K562 (cell line): ENCODE results near the gene PRKCSH.

Experiments
- CHD2 ChIP-seq: IDR thresholded peaks from 2 replicates; pipeline ENCODE4 v1.6.1; 2011; ENCODE audit warnings: low read depth, low read length
- CSDE1 ChIP-seq, 2 experiments: fragments of 450-650 bp; IDR thresholded peaks; 2 replicates each; pipeline ENCODE4 v1.6.1; 2016; ENCODE audit warnings: mild to moderate bottlenecking in 1 of 2
- MXI1 ChIP-seq: IDR thresholded peaks from 2 replicates; pipeline ENCODE4 v1.6.1; 2011; ENCODE audit warnings: low read depth, mild to moderate bottlenecking, improper control_type of control experiment, low read length
- TAF9B ChIP-seq: fragments of 450-650 bp; IDR thresholded peaks from 2 replicates; pipeline ENCODE4 v1.6.1; 2018; ENCODE audit warnings: mild to moderate bottlenecking; ENCODE audit not compliant: partially characterized antibody
- ZNF140 ChIP-seq: fragments of 250-450 bp; sonication (Bioruptor Pico); IDR thresholded peaks from 2 replicates; pipeline ENCODE4 v1.8.0; 2021; ENCODE audit warnings: moderate library complexity, mild to moderate bottlenecking, inconsistent platforms
- ZNF354B ChIP-seq: fragments of 250-450 bp; sonication (Bioruptor Pico); IDR thresholded peaks from 2 replicates; pipeline ENCODE4 v1.4.0; 2020
- TF ChIP-seq, protein P1 (sequence below): sonication (generic); formaldehyde crosslinking; IDR thresholded peaks from 2 replicates; pipeline ENCODE4 v1.8.0; 2022; ENCODE audit warnings: mild to moderate bottlenecking, missing genetic modification reagents
- TF ChIP-seq, protein P2 (sequence below), 3 experiments: IDR thresholded peaks in 2 of 3; conservative IDR thresholded peaks in 1 of 3; 2 replicates each; pipeline ENCODE4 v1.5.1; 2011 to 2012; ENCODE audit warnings: low read length in 3 of 3, mild to moderate bottlenecking in 3 of 3, control low read depth in 2 of 3, improper control_type of control experiment in 1 of 3, inconsistent platforms in 1 of 3, low read depth in 1 of 3, mixed read lengths in 1 of 3, moderate library complexity in 1 of 3; ENCODE audit not compliant: insufficient read depth in 2 of 3

GRCh38 chr19:11496391-11497163 lies 61.1 kb downstream of the PRKCSH start:
- TF ChIP-seq, protein P1, sequence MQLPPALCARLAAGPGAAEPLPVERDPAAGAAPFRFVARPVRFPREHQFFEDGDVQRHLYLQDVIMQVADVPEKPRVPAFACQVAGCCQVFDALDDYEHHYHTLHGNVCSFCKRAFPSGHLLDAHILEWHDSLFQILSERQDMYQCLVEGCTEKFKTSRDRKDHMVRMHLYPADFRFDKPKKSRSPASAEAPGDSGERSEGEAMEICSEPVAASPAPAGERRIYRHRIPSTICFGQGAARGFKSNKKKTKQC (CRISPR knock-in tag) = no peak
- TF ChIP-seq MXI1 (no peak), ZNF140 (CRISPR knock-in tag) (no peak), CSDE1 (IDR thresholded peaks at IDR 0.05) (no peak), TAF9B (no peak), ZNF354B (CRISPR knock-in tag) (no peak), CHD2 (no peak)
- TF ChIP-seq, protein P2, sequence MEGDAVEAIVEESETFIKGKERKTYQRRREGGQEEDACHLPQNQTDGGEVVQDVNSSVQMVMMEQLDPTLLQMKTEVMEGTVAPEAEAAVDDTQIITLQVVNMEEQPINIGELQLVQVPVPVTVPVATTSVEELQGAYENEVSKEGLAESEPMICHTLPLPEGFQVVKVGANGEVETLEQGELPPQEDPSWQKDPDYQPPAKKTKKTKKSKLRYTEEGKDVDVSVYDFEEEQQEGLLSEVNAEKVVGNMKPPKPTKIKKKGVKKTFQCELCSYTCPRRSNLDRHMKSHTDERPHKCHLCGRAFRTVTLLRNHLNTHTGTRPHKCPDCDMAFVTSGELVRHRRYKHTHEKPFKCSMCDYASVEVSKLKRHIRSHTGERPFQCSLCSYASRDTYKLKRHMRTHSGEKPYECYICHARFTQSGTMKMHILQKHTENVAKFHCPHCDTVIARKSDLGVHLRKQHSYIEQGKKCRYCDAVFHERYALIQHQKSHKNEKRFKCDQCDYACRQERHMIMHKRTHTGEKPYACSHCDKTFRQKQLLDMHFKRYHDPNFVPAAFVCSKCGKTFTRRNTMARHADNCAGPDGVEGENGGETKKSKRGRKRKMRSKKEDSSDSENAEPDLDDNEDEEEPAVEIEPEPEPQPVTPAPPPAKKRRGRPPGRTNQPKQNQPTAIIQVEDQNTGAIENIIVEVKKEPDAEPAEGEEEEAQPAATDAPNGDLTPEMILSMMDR (IDR thresholded peaks at IDR 0.05 in 2 of 3, conservative IDR thresholded peaks at IDR 0.05 in 1 of 3; ENCODE audit: insufficient read depth in 2 of 3, low read depth in 1 of 3, low read length in 3 of 3) = peak; percentile 91 to 94 (median 92)
